HG02970 (cell line): ENCODE measurements around the gene ARHGEF10L.

Source experiments
- ATAC-seq: cut with Tn5 transposase; IDR thresholded peaks from one replicate; pipeline ENCODE4 v1.9.1; 2021; ENCODE audit warnings: mild to moderate bottlenecking, moderate library complexity, moderate number of reproducible peaks; ENCODE audit not compliant: unreplicated experiment, low FRiP score

ARHGEF10L gene

GRCh38 chr1:17545356-17545755 lies 5.9 kb downstream of the ARHGEF10L start:
- ATAC-seq, result no peak

- ATAC-seq, result no peak
Observed at GRCh38 chr1:17546946-17547670, 7.6 kb downstream of the ARHGEF10L start.

- ATAC-seq, result no peak
Observed at GRCh38 chr1:17549384-17549783, 9.9 kb downstream of the ARHGEF10L start.

- ATAC-seq, result no peak
Observed at GRCh38 chr1:17550729-17551584, 11.5 kb downstream of the ARHGEF10L start.

GRCh38 chr1:17551755-17552234 lies 12.3 kb downstream of the ARHGEF10L start:
- ATAC-seq, result no peak

GRCh38 chr1:17553975-17554700 lies 14.6 kb downstream of the ARHGEF10L start:
- ATAC-seq, result no peak

GRCh38 chr1:17554954-17555353 lies 15.5 kb downstream of the ARHGEF10L start:
- no peak for ATAC-seq

GRCh38 chr1:17557986-17558385 lies 18.5 kb downstream of the ARHGEF10L start:
- no peak for ATAC-seq

GRCh38 chr1:17558541-17558940 lies 19.0 kb downstream of the ARHGEF10L start:
- ATAC-seq, result no peak

- no peak for ATAC-seq
Observed at GRCh38 chr1:17558954-17559614, 19.6 kb downstream of the ARHGEF10L start.

GRCh38 chr1:17559615-17560419 lies 20.3 kb downstream of the ARHGEF10L start:
- ATAC-seq, result no peak

GRCh38 chr1:17561247-17561548 lies 21.7 kb downstream of the ARHGEF10L start:
- no peak for ATAC-seq

GRCh38 chr1:17561561-17561985 lies 22.1 kb downstream of the ARHGEF10L start:
- no peak for ATAC-seq

GRCh38 chr1:17562375-17562774 lies 22.9 kb downstream of the ARHGEF10L start:
- no peak for ATAC-seq

- no peak for ATAC-seq
Observed at GRCh38 chr1:17563494-17564281, 24.2 kb downstream of the ARHGEF10L start.

GRCh38 chr1:17564458-17565393 lies 25.2 kb downstream of the ARHGEF10L start:
- no peak for ATAC-seq

- ATAC-seq, result no peak
Observed at GRCh38 chr1:17565461-17566252, 26.2 kb downstream of the ARHGEF10L start.
